CD1c-positive myeloid dendritic cell (primary cell): ENCODE results near the gene PSMD11.
A peak's percentile ranks its signal among the peaks of the same experiment; 100 is the strongest.

Source experiments
- DNase-seq: peaks from one replicate; pipeline ENCODE4 v3.0.0-alpha.2; 2016; ENCODE audit errors: extremely low spot score

The PSMD11 gene

GRCh38 chr17:32490101-32490482 lies 45.8 kb downstream of the PSMD11 start:
- DNase-seq: no peak

- DNase-seq: peak; percentile 26
Measured at GRCh38 chr17:32491371-32492263, 47.3 kb downstream of the PSMD11 start.

- DNase-seq: no peak
Measured at GRCh38 chr17:32492264-32492589, 47.9 kb downstream of the PSMD11 start.

- peak; percentile 30 for DNase-seq
Measured at GRCh38 chr17:32492648-32493289, 48.5 kb downstream of the PSMD11 start.

- no peak for DNase-seq
Measured at GRCh38 chr17:32493571-32493970, 49.3 kb downstream of the PSMD11 start.

GRCh38 chr17:32493976-32494513 lies 49.7 kb downstream of the PSMD11 start:
- DNase-seq: no peak

GRCh38 chr17:32494621-32495358 lies 50.5 kb downstream of the PSMD11 start:
- no peak for DNase-seq

GRCh38 chr17:32495359-32496231 lies 51.3 kb downstream of the PSMD11 start:
- DNase-seq: peak; percentile 18

GRCh38 chr17:32496395-32497073 lies 52.2 kb downstream of the PSMD11 start:
- no peak for DNase-seq

- no peak for DNase-seq
Measured at GRCh38 chr17:32497431-32498205, 53.3 kb downstream of the PSMD11 start.

GRCh38 chr17:32498391-32498790 lies 54.1 kb downstream of the PSMD11 start:
- DNase-seq: no peak

GRCh38 chr17:32502013-32502412 lies 57.7 kb downstream of the PSMD11 start:
- DNase-seq: no peak

GRCh38 chr17:32502710-32503109 lies 58.4 kb downstream of the PSMD11 start:
- DNase-seq: no peak

- DNase-seq: peak; percentile 84
Measured at GRCh38 chr17:32503251-32504165, 59.2 kb downstream of the PSMD11 start.

- DNase-seq: peak; percentile 44
Measured at GRCh38 chr17:32504166-32504990, 60.1 kb downstream of the PSMD11 start.

GRCh38 chr17:32508926-32509325 lies 64.6 kb downstream of the PSMD11 start:
- DNase-seq: no peak

GRCh38 chr17:32510466-32510865 lies 66.2 kb downstream of the PSMD11 start:
- DNase-seq: no peak

GRCh38 chr17:32512328-32512727 lies 68.0 kb downstream of the PSMD11 start:
- DNase-seq: no peak
